ENCODE results near the gene CANX.
A peak's percentile ranks its signal among the peaks of the same experiment; 100 is the strongest.
"Not testable (repeated sequence)": the region's sequence is repeated elsewhere in the genome, so short reads cannot be mapped to it uniquely, and the experiment has no call there.

CANX gene

GRCh38 chr5:179732918-179733771, 34.4 kb downstream of the CANX start:
- TF ChIP-seq CTCF (conservative IDR thresholded peaks at IDR 0.05; ENCODE audit: low read length): 0 out of 2 replicates have a peak, but pooled peaks have one; percentile 6
- H3K4me3 ChIP-seq (ENCODE audit: low read length): peak overlapping the region; percentile 79
- peak; percentile 24 for DNase-seq (ENCODE audit: low read depth)

DNA sequence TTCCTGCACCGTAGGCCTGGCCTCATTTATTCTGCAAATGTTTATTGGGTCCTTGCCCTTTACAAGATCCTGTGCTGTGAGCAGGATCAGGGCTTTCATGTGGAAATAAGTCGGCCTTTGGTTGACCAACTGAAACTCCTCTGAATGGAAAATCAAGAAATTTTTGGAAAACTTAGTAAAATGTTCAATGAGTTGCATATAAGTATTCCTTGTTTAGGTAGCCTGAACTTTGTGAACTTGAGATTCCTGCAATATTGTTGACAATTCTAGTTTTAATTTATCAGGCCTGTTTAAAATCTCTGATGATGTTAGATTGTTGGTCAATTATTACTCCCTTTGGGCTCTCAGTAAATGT, 35.0 kb downstream of the CANX start:
- no peak for TF ChIP-seq CTCF (conservative IDR thresholded peaks at IDR 0.05; ENCODE audit: low read length)
- no peak for DNase-seq (ENCODE audit: low read depth)
- peak overlapping the region; percentile 79 for H3K4me3 ChIP-seq (ENCODE audit: low read length)

- DNase-seq (ENCODE audit: low read depth): no peak
- H3K4me3 ChIP-seq (ENCODE audit: low read length): peak overlapping the region; percentile 79
- TF ChIP-seq CTCF (conservative IDR thresholded peaks at IDR 0.05; ENCODE audit: low read length): no peak
Measured at GRCh38 chr5:179734536-179735164, 35.9 kb downstream of the CANX start.

DNA sequence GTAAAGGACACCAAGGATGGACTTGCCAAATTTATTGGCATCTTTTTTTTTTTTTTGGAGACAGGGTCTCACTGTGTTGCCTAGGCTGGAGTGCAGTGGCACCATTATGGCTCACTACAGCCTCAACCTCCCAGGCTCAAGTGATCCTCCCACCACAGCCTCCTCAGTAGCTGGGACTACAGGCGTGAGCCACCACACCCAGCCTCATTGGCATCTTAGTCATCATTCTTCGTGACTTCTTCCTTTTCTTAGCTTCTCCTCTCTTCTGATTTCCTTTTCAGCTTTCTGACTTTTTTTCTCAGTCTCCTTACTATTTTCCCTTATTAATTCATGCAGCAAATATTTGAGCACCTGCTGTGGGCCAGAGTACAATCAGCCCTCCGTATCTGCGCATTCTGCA, 40.0 kb downstream of the CANX start:
- DNase-seq (ENCODE audit: low read depth): no peak
- no peak for TF ChIP-seq CTCF (conservative IDR thresholded peaks at IDR 0.05; ENCODE audit: low read length)
- no peak overlapping the region for H3K4me3 ChIP-seq (ENCODE audit: low read length)

DNA sequence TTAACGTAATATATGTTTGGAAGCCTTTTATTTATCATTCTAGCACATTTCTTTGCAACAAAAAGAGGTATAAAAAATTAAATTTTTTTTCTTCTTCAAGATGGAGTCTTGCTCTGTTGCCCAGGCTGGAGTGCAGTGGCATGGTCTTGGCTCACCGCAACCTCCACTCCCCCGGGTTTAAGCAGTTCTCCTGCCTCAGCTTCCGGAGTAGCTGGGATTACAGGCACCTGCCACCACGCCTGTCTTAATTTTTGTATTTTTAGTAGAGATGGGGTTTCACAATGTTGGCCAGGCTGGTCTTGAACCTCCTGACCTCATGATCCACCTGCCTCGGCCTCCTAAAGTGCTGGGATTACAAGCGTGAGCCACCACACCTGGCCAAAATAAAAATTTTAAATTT, 45.3 kb downstream of the CANX start:
- H3K4me3 ChIP-seq (ENCODE audit: low read length); DNase-seq (ENCODE audit: low read depth): not testable (repeated sequence)

DNA sequence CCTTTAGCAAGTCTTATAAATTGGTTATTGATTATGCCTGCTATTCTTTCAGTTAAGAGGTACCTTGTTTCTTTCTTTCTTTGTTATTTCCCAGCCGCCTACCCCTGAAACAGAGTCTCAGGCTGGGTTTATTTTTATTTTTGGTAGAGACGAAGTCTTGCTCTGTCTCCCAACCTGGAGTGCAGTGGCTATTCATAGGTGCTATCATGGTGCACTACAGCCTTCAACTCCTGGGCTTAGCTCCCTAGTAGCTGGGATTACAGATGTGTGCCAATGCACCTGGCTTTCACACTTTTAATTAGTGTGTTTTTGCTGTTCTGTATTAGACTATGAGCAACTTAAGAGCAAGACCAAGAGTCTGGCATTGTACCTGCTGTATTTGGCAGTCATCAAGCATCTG, 48.1 kb downstream of the CANX start:
- DNase-seq (ENCODE audit: low read depth): no peak
- no peak overlapping the region for H3K4me3 ChIP-seq (ENCODE audit: low read length)

DNA sequence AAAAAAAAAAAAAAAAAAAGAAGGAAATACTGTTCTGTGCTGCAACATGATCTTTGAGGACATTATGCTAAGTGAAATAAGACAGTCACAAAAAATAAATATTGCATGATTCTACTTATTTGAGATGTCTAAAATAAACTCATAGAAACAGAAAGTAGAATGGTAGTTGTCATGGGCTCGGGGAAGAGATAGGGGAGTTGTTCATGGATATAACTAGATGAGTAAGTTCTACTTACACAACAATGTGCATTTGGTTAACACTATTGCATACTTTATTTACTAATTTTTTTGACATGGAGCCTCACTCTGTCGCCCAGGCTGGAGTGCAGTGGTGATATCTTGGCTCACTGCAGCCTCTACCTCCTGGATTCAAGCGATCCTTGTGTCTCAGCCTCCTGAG, 49.0 kb downstream of the CANX start:
- no peak for DNase-seq (ENCODE audit: low read depth)
- H3K4me3 ChIP-seq (ENCODE audit: low read length): no peak overlapping the region
- TF ChIP-seq CTCF (conservative IDR thresholded peaks at IDR 0.05; ENCODE audit: low read length): no peak

More for the DNA sequence above, 48.1 kb downstream of the CANX start:
- TF ChIP-seq CTCF (conservative IDR thresholded peaks at IDR 0.05; ENCODE audit: low read length): no peak

Measured in AG10803 (cell line).